Right ventricle myocardium superior (tissue), 1 donor: Measurements from ENCODE around the gene AHCYL1. TPM values are rescaled to one million over a fixed set of nuclear protein-coding genes. Genes with fewer than 3 reads are reported as not detected.

Experiments used
- ATAC-seq: fragments of 200-7000 bp; cut with Tn5 transposase; one replicate; pipeline ENCODE4 v1.9.1; 2020; ENCODE audit warnings: mild to moderate bottlenecking; ENCODE audit not compliant: poor library complexity
- DNase-seq: peaks from one replicate; pipeline ENCODE4 v3.0.0-alpha.2; 2020
- intact Hi-C: fragments of 100-400 bp; cut with DNase I; formaldehyde crosslinking; loops from one replicate; pipeline ENCODE4 v1.11.2; 2022
- total RNA-seq: library from RNA; stranded (reverse); fragmentation: NEBNext Ultra II Directional; extraction: Animal tissue kit (Norgen Biotek cat#: 25700); gene quantifications from one replicate; pipeline ENCODE4 v1.2.1, GENCODE V29; 2021
- donor health status: DM: no; HTN: yes; CAD: no; lungs with severe emphysema.

Gene AHCYL1
- total RNA-seq, 1 donor from 2014 or later: 39.8 TPM

GRCh38 chr1:110053552-110054428 is 69.2 kb downstream of the AHCYL1 start:
- DNase-seq (peak; percentile 77), ATAC-seq (peak; percentile 89)
- intact Hi-C loops: loop anchor here (2.0 kb wide), 1 partner anchor 53 kb away; no protein-coding TSS in a partner anchor

GRCh38 chr1:110055493-110056284 is 71.1 kb downstream of the AHCYL1 start:
- intact Hi-C loops: loop anchor here (2.0 kb wide), 1 partner anchor 51 kb away; no protein-coding TSS in a partner anchor
- ATAC-seq: no peak
- no peak for DNase-seq

- DNase-seq: no peak
- intact Hi-C loops: no loop called here
- no peak for ATAC-seq
These were observed 71.7 kb downstream of the AHCYL1 start for GRCh38 chr1:110056285-110056683.

GRCh38 chr1:110056776-110057175 is 72.2 kb downstream of the AHCYL1 start:
- intact Hi-C loops: no loop called here
- DNase-seq (no peak), ATAC-seq (peak; percentile 32)

GRCh38 chr1:110057963-110058518 is 73.5 kb downstream of the AHCYL1 start:
- no peak for ATAC-seq
- intact Hi-C loops: no loop called here

GRCh38 chr1:110058591-110058990 is 74.0 kb downstream of the AHCYL1 start:
- intact Hi-C loops: no loop called here
- ATAC-seq (no peak), DNase-seq (no peak)

More at GRCh38 chr1:110057963-110058518, 73.5 kb downstream of the AHCYL1 start:
- no peak for DNase-seq

GRCh38 chr1:110059133-110059863 is 74.7 kb downstream of the AHCYL1 start:
- no peak for DNase-seq
- intact Hi-C loops: no loop called here
- ATAC-seq: no peak

GRCh38 chr1:110060034-110060661 is 75.6 kb downstream of the AHCYL1 start:
- DNase-seq (peak; percentile 64), ATAC-seq (no peak)
- intact Hi-C loops: no loop called here

- intact Hi-C loops: no loop called here
- ATAC-seq: no peak
- no peak for DNase-seq
These were observed 76.1 kb downstream of the AHCYL1 start for GRCh38 chr1:110060662-110061060.

- no peak for ATAC-seq
These were observed 76.8 kb downstream of the AHCYL1 start for GRCh38 chr1:110061341-110061740.

GRCh38 chr1:110062612-110063011 is 78.0 kb downstream of the AHCYL1 start:
- ATAC-seq: no peak
- no peak for DNase-seq

More at GRCh38 chr1:110061341-110061740, 76.8 kb downstream of the AHCYL1 start:
- no peak for DNase-seq
- intact Hi-C loops: no loop called here

GRCh38 chr1:110063781-110064180 is 79.2 kb downstream of the AHCYL1 start:
- ATAC-seq (no peak), DNase-seq (no peak)
- intact Hi-C loops: no loop called here

More at GRCh38 chr1:110062612-110063011, 78.0 kb downstream of the AHCYL1 start:
- intact Hi-C loops: no loop called here

GRCh38 chr1:110064576-110065337 is 80.2 kb downstream of the AHCYL1 start:
- ATAC-seq (no peak), DNase-seq (no peak)
- intact Hi-C loops: no loop called here

GRCh38 chr1:110065841-110066240 is 81.3 kb downstream of the AHCYL1 start:
- intact Hi-C loops: no loop called here
- ATAC-seq (no peak), DNase-seq (no peak)

GRCh38 chr1:110067479-110067892 is 82.9 kb downstream of the AHCYL1 start:
- ATAC-seq (no peak), DNase-seq (no peak)
- intact Hi-C loops: no loop called here

GRCh38 chr1:110067893-110068645 is 83.5 kb downstream of the AHCYL1 start:
- intact Hi-C loops: no loop called here
- ATAC-seq (peak; percentile 30), DNase-seq (no peak)
